Measurements from ENCODE around the gene B9D1. TPM values are rescaled to one million over a fixed set of nuclear protein-coding genes. Genes with fewer than 3 reads are reported as not detected.

B9D1 gene
- total RNA-seq, 1 donor from 2014 or later = 19.0 TPM

GRCh38 chr17:19386974-19387920 is 24.7 kb upstream of the B9D1 start, which contains the start of gene MFAP4:
Gene MFAP4, minus strand, starts transcription at chr17:19387190. Its CDS starts 35 bp downstream, at chr17:19387155.
- TF ChIP-seq, protein P1, sequence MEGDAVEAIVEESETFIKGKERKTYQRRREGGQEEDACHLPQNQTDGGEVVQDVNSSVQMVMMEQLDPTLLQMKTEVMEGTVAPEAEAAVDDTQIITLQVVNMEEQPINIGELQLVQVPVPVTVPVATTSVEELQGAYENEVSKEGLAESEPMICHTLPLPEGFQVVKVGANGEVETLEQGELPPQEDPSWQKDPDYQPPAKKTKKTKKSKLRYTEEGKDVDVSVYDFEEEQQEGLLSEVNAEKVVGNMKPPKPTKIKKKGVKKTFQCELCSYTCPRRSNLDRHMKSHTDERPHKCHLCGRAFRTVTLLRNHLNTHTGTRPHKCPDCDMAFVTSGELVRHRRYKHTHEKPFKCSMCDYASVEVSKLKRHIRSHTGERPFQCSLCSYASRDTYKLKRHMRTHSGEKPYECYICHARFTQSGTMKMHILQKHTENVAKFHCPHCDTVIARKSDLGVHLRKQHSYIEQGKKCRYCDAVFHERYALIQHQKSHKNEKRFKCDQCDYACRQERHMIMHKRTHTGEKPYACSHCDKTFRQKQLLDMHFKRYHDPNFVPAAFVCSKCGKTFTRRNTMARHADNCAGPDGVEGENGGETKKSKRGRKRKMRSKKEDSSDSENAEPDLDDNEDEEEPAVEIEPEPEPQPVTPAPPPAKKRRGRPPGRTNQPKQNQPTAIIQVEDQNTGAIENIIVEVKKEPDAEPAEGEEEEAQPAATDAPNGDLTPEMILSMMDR (IDR thresholded peaks at IDR 0.05; ENCODE audit: insufficient read depth, low read length, poor library complexity, severe bottlenecking) = no peak
- Histone ChIP-seq H3K36me3 (ENCODE audit: control insufficient read depth, insufficient read depth, low read length) (peaks cover 4% of the 10 kb centered on the region), H3K27me3 (ENCODE audit: control insufficient read depth, insufficient read depth, low read length) (no peaks in the 10 kb centered on the region), H3K4me3 (ENCODE audit: low read depth, low read length) (no peak within 1 kb of the TSS)
- DNase-seq (ENCODE audit: low read depth) = no peak

DNA sequence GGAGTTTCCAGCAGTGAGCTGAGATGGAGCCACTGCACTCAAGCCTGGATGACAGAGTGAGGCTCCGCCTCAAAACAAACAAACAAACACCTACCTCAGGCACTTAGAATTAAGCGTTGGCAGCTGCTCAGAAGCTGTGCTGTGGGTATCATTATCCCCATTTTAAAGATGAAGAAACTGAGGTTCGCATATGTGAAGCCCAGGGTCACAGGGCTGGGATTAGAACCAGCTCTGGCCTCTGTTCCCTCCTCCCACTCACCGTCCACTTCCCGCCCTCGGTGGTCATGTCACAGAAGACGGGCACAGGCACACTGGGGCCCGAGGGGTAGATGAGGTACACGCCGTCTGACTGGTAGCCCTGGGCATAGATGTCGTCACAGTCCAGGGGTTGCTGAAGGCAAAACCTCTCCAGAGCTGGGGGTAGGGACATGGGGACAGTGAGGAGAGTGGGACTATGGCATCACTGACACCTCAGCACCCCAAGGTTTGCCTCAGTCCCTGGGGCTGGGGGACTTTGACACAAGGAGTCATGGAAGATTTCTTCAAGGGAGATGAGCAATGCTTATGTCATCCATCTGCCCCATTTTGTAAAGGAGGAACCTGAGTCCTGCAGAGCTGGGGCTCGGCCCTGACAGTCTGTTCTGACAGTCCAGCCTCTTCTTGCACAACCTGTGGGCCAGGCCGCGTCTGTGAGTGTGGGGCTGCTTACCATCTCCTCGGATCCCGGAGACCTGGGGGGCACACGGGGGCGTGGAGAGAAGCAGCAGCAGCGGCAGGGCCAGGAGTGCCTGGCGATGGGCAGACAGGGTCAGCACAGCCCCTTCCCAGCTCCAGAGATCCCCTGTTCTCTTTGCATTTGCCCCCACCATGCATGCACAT is 23.8 kb upstream of the B9D1 start:
- DNase-seq (ENCODE audit: low read depth) = peak; percentile 28
- H3K27me3 ChIP-seq (ENCODE audit: control insufficient read depth, insufficient read depth, low read length) = no peaks in the 10 kb centered on the region
- peaks cover 4% of the 10 kb centered on the region for H3K36me3 ChIP-seq (ENCODE audit: control insufficient read depth, insufficient read depth, low read length)
- TF ChIP-seq, protein P1 (IDR thresholded peaks at IDR 0.05; ENCODE audit: insufficient read depth, low read length, poor library complexity, severe bottlenecking) = no peak
- no peak overlapping the region for H3K4me3 ChIP-seq (ENCODE audit: low read depth, low read length)

- Histone ChIP-seq H3K27me3 (ENCODE audit: control insufficient read depth, insufficient read depth, low read length) (no peaks in the 10 kb centered on the region), H3K4me3 (ENCODE audit: low read depth, low read length) (no peak overlapping the region), H3K36me3 (ENCODE audit: control insufficient read depth, insufficient read depth, low read length) (peaks cover 4% of the 10 kb centered on the region)
- TF ChIP-seq, protein P1 (IDR thresholded peaks at IDR 0.05; ENCODE audit: insufficient read depth, low read length, poor library complexity, severe bottlenecking) = no peak
- no peak for DNase-seq (ENCODE audit: low read depth)
Measured at GRCh38 chr17:19385521-19385983, 23.0 kb upstream of the B9D1 start.

GRCh38 chr17:19384723-19385391 is 22.3 kb upstream of the B9D1 start:
- DNase-seq (ENCODE audit: low read depth) = no peak
- Histone ChIP-seq H3K36me3 (ENCODE audit: control insufficient read depth, insufficient read depth, low read length) (peaks cover 6% of the 10 kb centered on the region), H3K27me3 (ENCODE audit: control insufficient read depth, insufficient read depth, low read length) (no peaks in the 10 kb centered on the region), H3K4me3 (ENCODE audit: low read depth, low read length) (no peak overlapping the region)
- TF ChIP-seq, protein P1 (IDR thresholded peaks at IDR 0.05; ENCODE audit: insufficient read depth, low read length, poor library complexity, severe bottlenecking) = no peak

DNA sequence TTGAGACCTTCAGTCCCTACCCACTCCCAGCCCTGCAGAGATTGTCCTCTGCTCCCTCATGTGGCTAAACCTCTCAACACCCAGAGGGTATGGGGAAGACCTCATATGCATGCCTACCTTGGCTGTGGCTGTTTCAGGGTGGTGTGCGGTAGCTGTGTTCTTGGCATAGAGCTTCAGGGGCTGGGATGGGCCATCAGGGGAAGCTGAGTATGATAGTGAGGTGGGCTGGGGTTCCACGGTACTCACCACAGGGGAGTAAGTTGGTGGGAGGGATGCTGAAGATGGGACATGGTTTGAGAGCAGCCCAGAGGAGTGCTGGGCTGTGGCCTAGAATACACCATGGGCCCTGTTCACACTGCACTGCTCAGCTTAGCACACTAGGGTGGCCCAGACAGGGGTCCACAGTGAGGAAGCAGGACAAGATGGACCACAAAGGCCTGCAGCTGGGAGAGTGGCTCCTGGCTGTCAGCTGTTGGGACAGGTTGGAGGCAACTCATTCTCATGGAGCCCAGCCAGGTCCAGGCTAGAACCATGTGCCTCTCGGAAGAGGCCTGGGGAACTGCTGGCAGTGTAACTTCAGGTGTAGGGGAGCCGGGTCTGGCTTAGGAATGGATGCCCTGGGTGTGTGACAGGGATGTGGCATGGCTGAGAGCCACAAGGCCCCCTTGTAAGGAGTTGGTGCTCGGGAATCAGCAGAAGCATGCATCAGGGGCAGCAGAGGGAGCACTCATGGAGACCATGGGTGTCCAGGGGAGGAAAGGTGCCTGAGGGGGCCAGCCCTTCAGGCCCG is 21.4 kb upstream of the B9D1 start:
- H3K27me3 ChIP-seq (ENCODE audit: control insufficient read depth, insufficient read depth, low read length) = no peaks in the 10 kb centered on the region
- peaks cover 6% of the 10 kb centered on the region for H3K36me3 ChIP-seq (ENCODE audit: control insufficient read depth, insufficient read depth, low read length)
- no peak overlapping the region for H3K4me3 ChIP-seq (ENCODE audit: low read depth, low read length)
- no peak for DNase-seq (ENCODE audit: low read depth)
- TF ChIP-seq, protein P1 (IDR thresholded peaks at IDR 0.05; ENCODE audit: insufficient read depth, low read length, poor library complexity, severe bottlenecking) = no peak

Data from kidney epithelial cell (primary cell).